MCF 10A (cell line): Measurements from ENCODE around the gene KLK6. TPM values are rescaled to one million over a fixed set of nuclear protein-coding genes. Genes with fewer than 3 reads are reported as not detected.

Experiments used
- BruUV-seq: library from RNA; stranded (reverse); fragments of 400-500 nt; replicated peaks from 2 replicates; lab custom pipeline; 2021; lab: Mats Ljungman, UMichigan
- CTCF ChIA-PET: fragments of 300-600 bp; sonication (Branson Sonifier 250); formaldehyde crosslinking; extraction: SDS; loops from one replicate; lab custom pipeline; 2021; ENCODE audit warnings: antibody characterized with exemption, inconsistent platforms; lab: Yijun Ruan, JAX
- POLR2A ChIA-PET: fragments of 300-600, 350-650 bp; sonication (Branson Sonifier 250); formaldehyde crosslinking; extraction: SDS; loops from one replicate; lab custom pipeline; 2020; ENCODE audit warnings: antibody characterized with exemption, inconsistent platforms; lab: Yijun Ruan, JAX
- DNase-seq: peaks from one replicate; pipeline ENCODE4 v3.0.0-alpha.2; 2018; ENCODE audit not compliant: unreplicated experiment
- H3K27ac Mint-ChIP-seq: one replicate; pipeline ENCODE4 v1.8.0; 2022; ENCODE audit warnings: mild to moderate bottlenecking, low read depth, mixed read lengths; ENCODE audit not compliant: unreplicated experiment
- H3K27me3 Mint-ChIP-seq: one replicate; pipeline ENCODE4 v1.8.0; 2022; ENCODE audit warnings: mixed read lengths; ENCODE audit not compliant: insufficient read depth, unreplicated experiment
- H3K36me3 Mint-ChIP-seq: one replicate; pipeline ENCODE4 v1.8.0; 2022; ENCODE audit warnings: mild to moderate bottlenecking, moderate library complexity, mixed read lengths; ENCODE audit not compliant: insufficient read depth, unreplicated experiment
- H3K4me1 Mint-ChIP-seq: one replicate; pipeline ENCODE4 v1.8.0; 2022; ENCODE audit warnings: mixed read lengths; ENCODE audit not compliant: insufficient read depth, unreplicated experiment
- H3K4me3 Mint-ChIP-seq: one replicate; pipeline ENCODE4 v1.8.0; 2022; ENCODE audit warnings: mild to moderate bottlenecking, moderate library complexity, mixed read lengths; ENCODE audit not compliant: unreplicated experiment
- H3K9me3 Mint-ChIP-seq: one replicate; pipeline ENCODE4 v1.8.0; 2022; ENCODE audit warnings: mixed read lengths; ENCODE audit not compliant: unreplicated experiment
- CTCF ChIP-seq: fragments of 200-600 bp; IDR thresholded peaks from one replicate; pipeline ENCODE4 v1.8.0; 2022; ENCODE audit warnings: antibody characterized with exemption, mild to moderate bottlenecking; ENCODE audit not compliant: unreplicated experiment
- intact Hi-C: fragments of 100-400 bp; cut with micrococcal nuclease; formaldehyde crosslinking; loops from 2 replicates; pipeline ENCODE4 v1.14.1; 2022
- total RNA-seq: library from RNA; stranded (reverse); gene quantifications from 2 replicates; pipeline ENCODE4 v1.2.3, GENCODE V29; 2022

The KLK6 gene
- total RNA-seq, 1 experiment from 2014 or later: not detected

GRCh38 chr19:50909240-50910070 is 59.9 kb downstream of the KLK6 start:
- BruUV-seq: no TSS peak
- intact Hi-C loops: no loop called here
- TF ChIP-seq CTCF: no peak
- Mint-ChIP-seq H3K9me3 (no peaks in the 10 kb centered on the region), H3K27ac (no peak overlapping the region), H3K27me3 (peaks cover 24% of the 10 kb centered on the region), H3K4me3 (no peak overlapping the region), H3K36me3 (no peaks in the 10 kb centered on the region), H3K4me1 (no peaks in the 10 kb centered on the region)
- CTCF ChIA-PET: interaction anchor here (0.5 to 2.4 kb wide), 3 partner anchors 12 to 111 kb away, joined by 3 to 7 read pairs (median 7); no protein-coding TSS in a partner anchor
- POLR2A ChIA-PET: interaction anchor here (0.7 kb wide), 1 partner anchor 108 kb away, joined by 3 read pairs; no protein-coding TSS in a partner anchor
- DNase-seq: peak; percentile 29

Other genes with a start within 250 kb of the KLK6 start
- gene SHANK1, start 249.8 kb downstream of the KLK6 start, total RNA-seq: 0.10 and 0.44 TPM in 2 replicates
- 2.4 and 2.8 TPM in 2 replicates for gene CLEC11A, start 246.2 kb downstream of the KLK6 start, total RNA-seq
- not detected in 2 replicates for gene GPR32, start 199.1 kb downstream of the KLK6 start, total RNA-seq
- not detected in 2 replicates for gene ACP4, start 179.2 kb downstream of the KLK6 start, total RNA-seq
- 0.84 and 0.88 TPM in 2 replicates for gene KLK1, start 145.8 kb downstream of the KLK6 start, total RNA-seq
- gene KLK15, start 136.0 kb downstream of the KLK6 start, total RNA-seq: not detected in 2 replicates
- not detected in 2 replicates for gene KLK3, start 114.7 kb downstream of the KLK6 start, total RNA-seq
- not detected in 2 replicates for gene KLK2, start 96.2 kb downstream of the KLK6 start, total RNA-seq
- gene KLK4, start 58.2 kb downstream of the KLK6 start, total RNA-seq: not detected in 2 replicates
- 0.19 TPM in 1 of 2 replicates, not detected in the other for gene KLK5, start 16.6 kb downstream of the KLK6 start, total RNA-seq
- not detected in 2 replicates for gene KLK7, start 14.3 kb upstream of the KLK6 start, total RNA-seq
- not detected in 2 replicates for gene KLK8, start 32.0 kb upstream of the KLK6 start, total RNA-seq
- not detected in 2 replicates for gene KLK10, start 50.1 kb upstream of the KLK6 start, total RNA-seq
- gene KLK11, start 57.0 kb upstream of the KLK6 start, total RNA-seq: not detected in 2 replicates
- gene KLK12, start 65.4 kb upstream of the KLK6 start, total RNA-seq: not detected in 2 replicates
- gene KLK13, start 95.5 kb upstream of the KLK6 start, total RNA-seq: not detected in 2 replicates
- 0.30 TPM in 1 of 2 replicates, not detected in the other for gene KLK14, start 113.3 kb upstream of the KLK6 start, total RNA-seq
- 9.9 and 12.7 TPM in 2 replicates for gene CTU1, start 138.8 kb upstream of the KLK6 start, total RNA-seq
- gene SIGLEC9, start 155.3 kb upstream of the KLK6 start, total RNA-seq: not detected in 2 replicates
- not detected in 2 replicates for gene SIGLEC7, start 172.7 kb upstream of the KLK6 start, total RNA-seq